ENCODE results near the gene STPG3. TPM values are rescaled to one million over a fixed set of nuclear protein-coding genes. Genes with fewer than 3 reads are reported as not detected.
"Not testable (repeated sequence)": the region's sequence is repeated elsewhere in the genome, so short reads cannot be mapped to it uniquely, and the experiment has no call there.

Gene STPG3
- total RNA-seq, 1 donor from 2014 or later, result not detected

DNA sequence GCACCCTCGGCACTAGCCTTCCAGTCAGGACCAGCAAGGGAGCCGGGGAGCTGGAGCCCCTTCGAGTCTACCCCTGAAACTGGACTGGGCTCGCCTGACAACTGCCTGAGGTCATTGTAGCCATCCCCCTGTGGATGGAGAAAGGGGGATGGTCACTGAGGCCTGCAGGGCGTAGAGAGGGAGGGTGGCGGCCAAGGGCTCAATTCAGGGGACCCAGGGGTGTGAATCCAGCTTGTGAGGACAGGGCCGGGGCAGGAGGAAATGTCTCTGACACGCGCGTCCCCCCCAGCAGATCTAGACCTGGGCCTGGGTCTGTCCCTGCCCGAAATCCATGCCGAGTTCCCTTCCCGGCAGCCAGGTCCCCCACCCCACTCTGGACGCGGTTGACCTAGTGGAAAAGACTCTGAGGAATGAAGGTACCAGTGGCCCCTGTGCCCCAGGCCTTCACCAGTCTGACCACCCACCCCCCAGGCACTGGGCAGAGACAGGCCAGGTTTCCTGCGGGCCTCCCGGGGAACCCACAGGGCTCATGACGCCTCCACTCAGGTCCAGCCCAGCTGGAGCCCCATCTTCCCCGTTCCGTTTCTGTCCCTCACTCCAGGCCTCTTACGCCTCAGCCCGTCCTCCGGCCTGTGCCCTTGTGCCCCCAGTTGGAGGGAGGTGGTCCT, 19.6 kb upstream of the STPG3 start:
- DNase-seq (ENCODE audit: low spot score) (no peak), ATAC-seq (no peak)
- intact Hi-C loops (cut with DNase I), result loop anchor here (5.0 to 10.0 kb wide), 2 partner anchors 47 to 109 kb away; partner anchors contain the start of genes ANAPC2 and SSNA1

DNA sequence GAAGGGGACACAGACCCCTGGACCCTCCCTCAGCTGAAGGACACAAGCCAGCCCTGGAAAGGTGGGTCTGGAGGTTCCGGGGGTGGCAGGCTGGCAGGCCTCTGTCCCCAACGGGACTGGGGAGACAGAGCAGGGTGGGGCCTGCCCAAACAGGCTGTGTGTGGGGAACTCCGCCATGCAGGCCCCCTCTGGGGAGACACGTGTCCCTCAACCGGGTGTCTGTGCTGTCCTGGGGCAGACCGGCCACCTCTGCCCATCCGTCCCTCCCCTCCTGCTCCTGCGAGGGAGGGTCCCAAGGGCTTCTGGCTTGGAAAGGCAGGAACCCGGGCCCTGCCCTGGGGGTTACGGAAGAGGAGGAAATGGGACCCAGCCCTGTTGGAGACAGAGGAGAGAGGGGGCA, 19.0 kb upstream of the STPG3 start:
- no peak for ATAC-seq
- intact Hi-C loops (cut with DNase I), result loop anchor here (5.0 to 10.0 kb wide), 2 partner anchors 47 to 110 kb away; partner anchors contain the start of genes ANAPC2 and SSNA1
- no peak for DNase-seq (ENCODE audit: low spot score)

DNA sequence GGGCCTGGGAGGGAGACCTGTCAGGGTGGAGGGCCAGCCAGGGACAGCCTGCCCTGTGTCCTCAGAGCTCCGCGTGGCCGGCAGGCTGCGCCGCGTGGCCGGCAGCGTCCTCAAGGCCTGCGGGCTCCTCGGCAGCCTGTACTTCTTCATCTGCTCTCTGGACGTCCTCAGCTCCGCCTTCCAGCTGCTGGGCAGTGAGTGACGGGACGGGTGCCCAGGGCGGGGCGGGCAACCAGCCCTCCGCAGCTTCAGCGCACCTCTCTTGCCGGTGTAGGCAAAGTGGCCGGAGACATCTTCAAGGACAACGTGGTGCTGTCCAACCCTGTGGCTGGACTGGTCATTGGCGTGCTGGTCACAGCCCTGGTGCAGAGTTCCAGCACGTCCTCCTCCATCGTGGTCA, 18.6 kb upstream of the STPG3 start:
- DNase-seq (ENCODE audit: low spot score) (no peak), ATAC-seq (no peak)
- intact Hi-C loops (cut with DNase I), result loop anchor here (5.0 to 10.0 kb wide), 2 partner anchors 48 to 110 kb away; partner anchors contain the start of genes ANAPC2 and SSNA1

DNA sequence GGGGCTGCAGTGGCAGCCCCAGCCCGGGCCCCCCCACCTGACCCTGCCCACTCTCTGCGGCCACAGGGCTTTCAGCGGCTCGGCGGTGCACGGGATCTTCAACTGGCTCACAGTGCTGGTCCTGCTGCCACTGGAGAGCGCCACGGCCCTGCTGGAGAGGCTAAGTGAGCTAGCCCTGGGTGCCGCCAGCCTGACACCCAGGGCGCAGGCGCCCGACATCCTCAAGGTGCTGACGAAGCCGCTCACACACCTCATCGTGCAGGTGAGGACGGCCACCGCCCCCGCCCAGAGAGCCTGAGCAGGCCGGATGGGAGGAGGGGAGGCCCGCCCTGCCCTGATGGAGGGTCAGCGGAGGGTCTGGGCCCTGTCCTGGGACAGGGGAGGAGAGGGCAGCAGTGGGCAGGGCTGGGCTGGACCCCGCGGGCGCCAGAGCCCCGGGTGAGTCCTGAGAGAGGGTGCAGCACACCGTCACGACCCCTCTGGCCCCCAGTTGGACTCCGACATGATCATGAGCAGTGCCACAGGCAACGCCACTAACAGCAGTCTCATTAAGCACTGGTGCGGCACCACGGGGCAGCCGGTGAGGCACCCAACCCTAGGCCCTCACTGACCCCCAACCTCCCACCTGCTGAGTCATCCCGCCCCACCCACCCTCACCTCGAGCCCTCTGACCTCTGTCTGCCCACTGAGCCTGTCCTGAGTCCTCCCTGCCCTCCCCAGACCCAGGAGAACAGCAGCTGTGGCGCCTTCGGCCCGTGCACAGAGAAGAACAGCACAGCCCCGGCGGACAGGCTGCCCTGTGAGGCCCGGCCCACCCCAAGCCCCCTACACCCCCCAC, 17.7 kb upstream of the STPG3 start:
- no peak for DNase-seq (ENCODE audit: low spot score)
- intact Hi-C loops (cut with DNase I), result loop anchor here (5.0 to 10.0 kb wide), 2 partner anchors 49 to 111 kb away; partner anchors contain the start of genes ANAPC2 and SSNA1
- ATAC-seq, result no peak

DNA sequence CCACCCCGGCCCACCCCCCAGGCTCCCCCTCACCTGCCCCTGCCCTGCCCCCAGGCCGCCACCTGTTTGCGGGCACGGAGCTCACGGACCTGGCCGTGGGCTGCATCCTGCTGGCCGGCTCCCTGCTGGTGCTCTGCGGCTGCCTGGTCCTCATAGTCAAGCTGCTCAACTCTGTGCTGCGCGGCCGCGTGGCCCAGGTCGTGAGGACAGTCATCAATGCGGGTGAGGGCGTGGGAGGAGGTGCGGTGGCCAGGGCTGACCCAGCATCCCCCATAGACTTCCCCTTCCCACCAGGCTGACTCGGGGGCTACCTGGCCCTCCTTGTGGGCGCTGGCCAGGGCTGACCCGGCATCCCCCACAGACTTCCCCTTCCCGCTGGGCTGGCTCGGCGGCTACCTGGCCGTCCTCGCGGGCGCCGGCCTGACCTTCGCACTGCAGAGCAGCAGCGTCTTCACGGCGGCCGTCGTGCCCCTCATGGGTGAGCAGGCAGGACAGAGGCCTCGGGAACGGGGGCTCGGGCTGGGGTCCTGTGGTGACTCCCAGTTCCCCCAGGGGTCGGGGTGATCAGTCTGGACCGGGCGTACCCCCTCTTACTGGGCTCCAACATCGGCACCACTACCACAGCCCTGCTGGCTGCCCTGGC, 16.9 kb upstream of the STPG3 start:
- no peak for DNase-seq (ENCODE audit: low spot score)
- ATAC-seq, result no peak
- intact Hi-C loops (cut with DNase I), result loop anchor here (5.0 to 10.0 kb wide), 2 partner anchors 49 to 112 kb away; partner anchors contain the start of genes ANAPC2 and SSNA1

DNA sequence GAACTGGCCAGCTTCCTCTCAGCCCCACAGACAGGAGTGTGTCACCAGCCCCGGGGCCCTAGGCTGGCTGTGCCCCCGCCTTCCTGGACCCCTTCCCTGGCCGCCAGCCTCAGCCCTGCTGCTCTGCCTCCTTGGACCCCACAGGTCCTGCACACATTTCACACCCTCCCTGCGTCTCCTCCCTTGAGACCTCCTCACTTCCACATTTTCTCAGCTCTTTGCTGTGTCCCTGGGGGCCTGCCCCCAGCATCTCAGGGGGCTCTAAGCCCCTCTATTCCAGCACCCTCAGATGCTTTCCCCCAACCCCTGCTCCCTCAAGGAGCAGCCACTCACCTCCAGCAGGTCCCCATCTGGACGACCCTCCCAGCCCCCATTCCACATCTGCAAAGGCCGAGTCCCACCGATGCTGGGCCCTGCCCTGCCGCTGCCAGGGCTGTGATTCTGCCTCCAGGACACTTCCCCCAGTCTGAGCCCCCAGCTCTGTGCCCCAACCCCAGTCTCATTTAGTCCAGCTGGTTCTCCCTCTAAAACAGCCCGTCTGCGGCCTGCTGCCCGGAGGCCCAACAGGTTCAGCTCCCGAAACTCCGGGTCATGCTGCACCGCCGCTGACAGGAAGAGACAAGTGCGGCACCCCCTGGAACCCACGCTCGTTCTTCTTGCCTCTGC, 16.2 kb upstream of the STPG3 start:
- DNase-seq (ENCODE audit: low spot score), result no peak
- intact Hi-C loops (cut with DNase I), result loop anchor here (5.0 to 10.0 kb wide), 2 partner anchors 50 to 113 kb away; partner anchors contain the start of genes ANAPC2 and SSNA1
- ATAC-seq, result no peak

DNA sequence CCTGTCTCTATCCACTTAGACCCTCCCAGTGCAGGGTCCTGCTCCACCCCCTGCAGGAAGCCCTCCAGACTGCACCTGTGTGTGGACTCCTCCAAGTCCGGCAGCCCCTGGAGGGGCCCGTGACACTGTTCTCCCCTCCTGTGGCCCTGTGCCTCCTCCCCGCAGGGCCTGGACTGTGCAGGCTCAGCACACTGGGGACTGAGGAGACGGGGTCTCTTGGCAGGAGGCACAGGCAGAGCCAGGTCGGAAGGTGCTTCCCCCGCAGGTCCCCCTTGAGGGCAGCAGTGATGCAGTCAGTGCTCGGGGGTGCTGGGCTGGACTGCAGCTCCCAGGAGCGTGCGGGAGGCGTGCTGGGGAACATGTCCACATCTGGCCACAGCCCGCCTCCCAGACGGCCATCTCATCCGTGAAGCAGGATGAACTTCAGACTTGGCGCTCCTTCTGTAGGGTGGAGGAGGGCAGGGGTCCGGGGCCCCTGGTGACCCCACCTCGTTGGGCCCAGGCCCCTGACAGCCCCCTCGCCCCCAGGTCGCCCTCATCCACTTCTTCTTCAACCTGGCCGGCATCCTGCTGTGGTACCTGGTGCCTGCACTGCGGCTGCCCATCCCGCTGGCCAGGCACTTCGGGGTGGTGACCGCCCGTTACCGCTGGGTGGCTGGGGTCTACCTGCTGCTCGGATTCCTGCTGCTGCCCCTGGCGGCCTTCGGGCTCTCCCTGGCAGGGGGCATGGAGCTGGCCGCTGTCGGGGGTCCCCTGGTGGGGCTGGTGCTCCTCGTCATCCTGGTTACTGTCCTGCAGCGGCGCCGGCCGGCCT, 15.5 kb upstream of the STPG3 start:
- DNase-seq (ENCODE audit: low spot score) (no peak), ATAC-seq (no peak)
- intact Hi-C loops (cut with DNase I), result loop anchor here (10.0 kb wide), 1 partner anchor 51 kb away; the partner anchor contains the start of genes ANAPC2 and SSNA1

DNA sequence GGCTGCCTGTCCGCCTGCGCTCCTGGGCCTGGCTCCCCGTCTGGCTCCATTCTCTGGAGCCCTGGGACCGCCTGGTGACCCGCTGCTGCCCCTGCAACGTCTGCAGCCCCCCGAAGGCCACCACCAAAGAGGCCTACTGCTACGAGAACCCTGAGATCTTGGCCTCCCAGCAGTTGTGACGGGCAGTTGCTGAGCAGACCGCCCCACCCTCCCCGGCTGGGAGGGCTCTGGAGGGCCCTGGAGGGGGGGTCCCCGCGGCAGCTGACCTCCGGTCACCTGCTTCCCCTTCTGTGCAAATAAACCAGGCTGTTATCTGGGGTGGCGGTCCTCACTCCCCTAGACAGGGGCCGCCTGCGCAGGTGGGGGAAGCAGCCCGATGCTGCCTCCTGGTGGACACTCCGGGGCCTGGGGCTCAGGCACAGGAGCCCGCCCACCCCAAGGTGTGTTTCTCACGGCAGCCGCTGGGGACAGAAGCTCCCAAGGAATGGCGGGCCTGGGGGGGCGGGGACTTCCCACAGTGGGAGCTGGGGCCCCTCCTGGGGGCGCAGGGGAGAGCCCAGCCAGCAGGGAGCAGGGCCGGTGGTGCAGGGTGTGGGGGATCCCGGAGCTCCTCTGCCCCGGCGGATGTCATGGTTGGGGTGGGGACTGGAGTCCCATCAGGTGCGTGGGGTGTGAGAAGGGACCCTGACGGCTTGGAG, 14.7 kb upstream of the STPG3 start:
- peak; percentile 87 for DNase-seq (ENCODE audit: low spot score)
- intact Hi-C loops (cut with DNase I), result loop anchor here (10.0 kb wide), 1 partner anchor 52 kb away; the partner anchor contains the start of genes ANAPC2 and SSNA1

DNA sequence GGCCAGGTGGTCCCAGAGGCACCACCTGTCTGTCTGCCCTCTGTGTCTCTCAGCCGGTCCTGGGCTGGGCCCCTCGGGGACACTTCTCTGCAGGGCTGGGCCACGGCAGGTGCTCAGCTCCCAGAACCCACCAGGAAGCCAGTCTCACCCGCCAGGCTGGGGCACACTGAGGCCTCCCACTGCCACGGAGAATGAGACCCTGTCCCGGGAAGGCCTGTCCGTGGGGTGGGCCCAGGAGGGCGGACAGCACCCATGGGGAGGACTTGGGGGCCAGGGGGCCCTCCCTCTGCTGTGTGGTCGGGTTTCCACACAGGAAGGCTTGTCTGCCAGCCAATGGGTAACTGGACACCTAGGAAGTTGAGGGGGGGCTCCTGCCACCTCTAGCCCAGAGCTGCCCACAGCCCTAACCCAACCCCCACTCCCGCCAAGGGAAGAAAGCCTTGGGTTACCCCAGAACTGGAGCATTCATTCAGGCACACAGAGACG, 14.1 kb upstream of the STPG3 start:
- DNase-seq (ENCODE audit: low spot score) (no peak), ATAC-seq (no peak)
- intact Hi-C loops (cut with DNase I), result loop anchor here (10.0 kb wide), 1 partner anchor 52 kb away; the partner anchor contains the start of genes ANAPC2 and SSNA1

More for the DNA sequence above, 14.7 kb upstream of the STPG3 start:
- peak; percentile 33 for ATAC-seq

DNA sequence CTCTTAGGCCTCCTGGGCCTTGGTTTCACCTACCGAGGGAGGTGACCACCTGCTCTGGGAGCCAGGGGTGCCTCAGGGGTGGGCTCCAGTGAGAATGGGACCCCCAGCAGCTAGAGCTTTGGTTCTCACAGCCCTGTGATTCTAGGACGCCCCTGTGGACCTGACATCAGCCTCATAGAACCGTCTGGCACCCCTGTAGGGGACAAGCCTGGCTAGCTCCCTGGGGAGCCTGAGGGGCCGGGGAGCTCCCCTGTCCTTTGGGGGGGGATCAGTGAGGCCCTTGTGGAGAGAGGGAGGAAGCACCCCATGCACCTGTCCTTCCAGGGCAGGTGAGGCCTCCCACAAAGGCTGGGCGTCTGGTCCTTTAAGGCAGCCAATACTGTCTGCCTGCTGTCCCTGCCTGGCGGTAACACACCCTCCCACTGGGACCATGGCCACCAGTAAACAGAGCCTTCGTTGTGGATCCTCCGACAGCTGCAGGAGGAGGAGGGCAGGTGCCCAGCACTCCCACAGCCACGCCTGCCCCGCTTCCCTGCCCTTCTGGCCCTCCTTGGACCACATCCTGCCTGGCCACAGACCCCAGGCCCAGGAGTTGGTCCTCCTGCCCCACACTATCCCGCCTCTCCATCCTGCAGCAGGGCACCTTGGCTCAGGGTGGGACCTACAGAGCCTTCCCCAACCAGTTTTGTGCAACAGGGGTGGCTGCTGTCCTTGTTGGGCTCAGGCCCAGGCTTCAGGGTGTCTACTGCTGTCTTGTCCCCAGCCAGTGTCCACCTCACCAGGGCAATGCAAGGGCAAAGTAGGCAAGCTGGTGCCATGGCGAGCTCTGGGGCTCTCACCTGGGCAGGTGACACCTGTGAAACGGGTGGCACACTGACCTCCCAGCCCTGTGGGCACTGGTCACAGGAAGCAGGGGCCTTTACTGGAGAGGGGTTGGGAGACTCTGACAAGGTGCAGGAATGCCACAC, 13.0 kb upstream of the STPG3 start:
- no peak for ATAC-seq
- no peak for DNase-seq (ENCODE audit: low spot score)
- intact Hi-C loops (cut with DNase I), result loop anchor here (10.0 kb wide), 1 partner anchor 53 kb away; the partner anchor contains the start of genes ANAPC2 and SSNA1

DNA sequence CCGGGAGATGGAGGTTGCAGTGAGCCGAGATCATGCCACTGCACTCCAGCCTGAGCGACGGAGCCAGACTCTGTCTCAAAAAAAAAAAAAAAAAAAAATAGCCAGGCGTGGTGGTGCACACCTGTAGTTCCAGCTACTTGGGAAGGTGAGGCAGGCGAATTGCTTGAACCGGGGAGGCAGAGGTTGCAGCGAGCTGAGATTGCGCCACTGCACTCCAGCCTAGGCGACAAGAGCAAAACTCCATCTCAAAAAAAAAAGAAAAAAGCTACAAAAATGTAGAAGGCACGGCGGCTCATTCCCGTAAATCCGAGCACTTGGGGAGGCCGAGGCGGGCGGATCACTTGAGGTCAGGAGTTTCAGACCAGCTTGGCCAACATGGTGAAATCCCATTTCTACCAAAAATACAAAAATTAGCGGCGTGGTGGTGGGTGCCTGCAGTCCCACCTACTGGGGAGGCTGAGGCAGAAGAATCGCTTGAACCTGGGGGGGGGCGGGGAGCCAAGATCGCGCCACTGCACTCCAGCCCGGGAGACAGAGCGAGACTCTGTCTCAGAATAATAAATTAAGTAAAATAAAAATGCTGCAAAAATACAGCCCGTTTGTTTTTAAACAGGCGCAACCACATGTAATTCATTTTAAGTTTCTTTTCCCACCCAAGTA, 11.4 kb upstream of the STPG3 start:
- not testable (repeated sequence) for DNase-seq (ENCODE audit: low spot score); ATAC-seq
- intact Hi-C loops (cut with DNase I), result loop anchor here (10.0 kb wide), 1 partner anchor 55 kb away; the partner anchor contains the start of genes ANAPC2 and SSNA1

DNA sequence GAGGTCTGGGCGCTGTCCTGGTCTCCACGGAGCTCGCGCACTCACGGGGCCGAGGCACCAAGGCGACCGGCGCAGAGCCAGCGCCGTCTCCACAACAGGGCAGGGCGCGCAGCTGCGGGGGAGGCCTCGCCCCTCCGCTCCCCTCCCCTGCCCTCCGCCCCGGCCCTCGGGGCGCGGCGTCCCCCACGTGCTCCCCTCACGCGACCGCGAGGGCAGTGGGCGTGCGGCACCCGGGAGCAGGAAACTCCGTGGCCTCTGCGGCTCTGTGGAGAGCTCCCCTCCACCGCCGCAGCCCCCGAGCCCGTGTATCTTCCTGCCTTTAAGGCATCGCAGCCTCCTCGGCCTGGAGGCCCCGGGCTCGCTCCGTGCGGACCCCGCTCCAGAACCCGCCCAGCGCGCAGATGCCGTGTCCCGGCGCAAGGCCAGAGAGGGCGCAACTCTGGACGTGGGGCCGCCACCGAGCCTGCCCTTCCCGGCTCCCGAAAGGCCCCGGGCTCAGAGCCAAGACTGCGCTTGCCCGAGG, 10.7 kb upstream of the STPG3 start:
- intact Hi-C loops (cut with DNase I), result no loop called here
- DNase-seq (ENCODE audit: low spot score), result no peak

DNA sequence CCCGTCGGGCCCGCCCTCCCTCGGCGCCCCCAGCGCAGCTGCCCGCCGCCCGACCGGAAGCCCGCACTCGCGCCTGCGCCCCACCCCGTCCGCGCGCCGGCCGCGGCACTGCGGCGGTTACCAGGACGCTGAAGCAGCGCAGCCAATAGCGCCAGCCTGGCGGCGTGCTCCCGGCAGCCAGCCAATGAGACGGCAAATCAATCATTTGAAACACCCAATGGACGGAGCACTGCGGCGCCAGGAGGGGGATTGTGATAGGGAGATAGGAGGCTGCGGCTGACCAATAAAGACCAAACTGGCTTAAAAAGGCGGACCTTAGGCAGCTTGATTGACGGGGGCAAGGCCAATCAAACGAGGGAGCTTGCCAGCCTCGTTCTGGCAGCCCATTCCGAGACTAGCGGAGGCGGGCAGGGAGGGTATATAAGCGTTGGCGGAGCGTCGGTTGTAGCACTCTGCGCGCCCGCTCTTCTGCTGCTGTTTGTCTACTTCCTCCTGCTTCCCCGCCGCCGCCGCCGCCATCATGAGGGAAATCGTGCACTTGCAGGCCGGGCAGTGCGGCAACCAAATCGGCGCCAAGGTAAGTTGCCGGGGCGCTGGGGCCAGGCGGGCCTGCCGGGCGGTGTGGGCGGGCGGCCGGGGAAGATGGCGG, 10.1 kb upstream of the STPG3 start, which contains the start of gene TUBB4B:
TSS of gene TUBB4B (plus strand) at position 447 of the 649 bp plus-strand sequence. CDS start at position 521, 74 bp downstream.
- DNase-seq (ENCODE audit: low spot score), result peak; percentile 99
- intact Hi-C loops (cut with DNase I), result no loop called here
- peak; percentile 96 for ATAC-seq

More for the DNA sequence above, 10.7 kb upstream of the STPG3 start:
- ATAC-seq, result peak; percentile 40

Measured in sciatic nerve (tissue), 2 donors.